AG10803 (cell line): ENCODE data around the gene MYO5B.

Source experiments
- DNase-seq: peaks from one replicate; pipeline ENCODE4 v3.0.0; 2010; ENCODE audit warnings: low read depth
- H3K4me3 ChIP-seq: 2 replicates; pipeline ENCODE4 v1.5.1; 2011; ENCODE audit warnings: mild to moderate bottlenecking, low read length, control low read depth
- TF ChIP-seq, protein P1 (sequence below): conservative IDR thresholded peaks from 2 replicates; pipeline ENCODE4 v1.5.1; 2011; ENCODE audit warnings: mild to moderate bottlenecking, low read length, control low read depth, inconsistent platforms

Gene MYO5B

DNA sequence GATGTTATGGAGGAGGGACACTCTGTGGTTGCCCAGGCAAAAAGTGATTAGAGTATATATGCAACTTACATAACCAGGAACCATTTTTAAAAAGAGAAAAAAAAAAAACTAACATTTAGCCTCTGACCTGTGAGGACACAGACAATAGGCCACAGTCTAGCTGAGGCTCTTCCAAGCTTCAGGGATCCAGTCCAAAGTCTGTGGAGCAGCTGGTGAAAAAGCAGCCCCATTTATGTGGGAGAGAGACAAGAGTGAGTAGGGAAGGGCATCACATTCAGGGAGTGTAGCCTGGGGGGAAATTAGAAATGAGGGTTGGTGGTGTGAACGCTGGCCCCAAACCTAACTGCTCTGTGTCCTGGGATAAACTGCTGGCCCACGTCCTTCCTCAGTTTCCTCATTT lies 122.8 kb downstream of the MYO5B start:
- TF ChIP-seq, protein P1, sequence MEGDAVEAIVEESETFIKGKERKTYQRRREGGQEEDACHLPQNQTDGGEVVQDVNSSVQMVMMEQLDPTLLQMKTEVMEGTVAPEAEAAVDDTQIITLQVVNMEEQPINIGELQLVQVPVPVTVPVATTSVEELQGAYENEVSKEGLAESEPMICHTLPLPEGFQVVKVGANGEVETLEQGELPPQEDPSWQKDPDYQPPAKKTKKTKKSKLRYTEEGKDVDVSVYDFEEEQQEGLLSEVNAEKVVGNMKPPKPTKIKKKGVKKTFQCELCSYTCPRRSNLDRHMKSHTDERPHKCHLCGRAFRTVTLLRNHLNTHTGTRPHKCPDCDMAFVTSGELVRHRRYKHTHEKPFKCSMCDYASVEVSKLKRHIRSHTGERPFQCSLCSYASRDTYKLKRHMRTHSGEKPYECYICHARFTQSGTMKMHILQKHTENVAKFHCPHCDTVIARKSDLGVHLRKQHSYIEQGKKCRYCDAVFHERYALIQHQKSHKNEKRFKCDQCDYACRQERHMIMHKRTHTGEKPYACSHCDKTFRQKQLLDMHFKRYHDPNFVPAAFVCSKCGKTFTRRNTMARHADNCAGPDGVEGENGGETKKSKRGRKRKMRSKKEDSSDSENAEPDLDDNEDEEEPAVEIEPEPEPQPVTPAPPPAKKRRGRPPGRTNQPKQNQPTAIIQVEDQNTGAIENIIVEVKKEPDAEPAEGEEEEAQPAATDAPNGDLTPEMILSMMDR: no peak
- DNase-seq: no peak
- H3K4me3 ChIP-seq: no peak overlapping the region

DNA sequence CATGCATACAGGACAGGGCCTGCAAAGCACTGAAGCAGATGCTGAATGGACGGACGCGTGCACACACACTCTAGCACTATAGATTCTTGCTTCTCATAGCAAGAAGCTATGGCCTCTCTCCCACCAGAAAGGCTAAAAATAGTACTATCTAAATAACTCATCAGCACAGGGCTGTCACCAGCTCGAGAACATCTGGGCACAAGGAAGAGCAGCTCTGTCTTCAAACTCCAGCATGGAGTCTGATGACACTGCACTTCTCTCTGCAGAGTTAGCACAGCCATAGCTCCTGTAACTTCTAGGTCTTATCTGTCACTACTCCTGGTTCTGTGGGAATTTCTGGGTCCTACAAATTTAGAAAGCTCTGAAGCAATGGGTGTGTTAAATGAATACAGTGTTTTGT lies 123.5 kb downstream of the MYO5B start:
- TF ChIP-seq, protein P1: no peak
- no peak overlapping the region for H3K4me3 ChIP-seq
- DNase-seq: no peak

DNA sequence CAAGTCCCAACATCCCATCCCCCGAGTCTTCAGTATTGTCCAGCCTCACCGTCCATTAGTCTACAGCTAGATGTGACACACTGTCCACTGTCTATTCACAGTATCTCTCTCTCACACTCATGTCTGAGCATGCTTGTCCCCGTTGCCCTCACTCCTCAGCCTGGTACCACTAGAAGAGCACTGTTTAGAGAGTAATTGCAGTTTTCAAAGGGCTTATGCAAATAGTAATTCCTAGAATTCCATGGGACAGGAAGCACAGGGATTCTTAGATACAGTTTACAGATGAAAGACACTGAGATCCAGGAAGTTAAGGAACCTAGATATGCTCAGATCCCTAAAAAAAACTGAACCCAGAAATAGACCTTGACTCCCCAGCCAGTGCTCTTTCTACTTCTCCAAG lies 125.5 kb downstream of the MYO5B start:
- no peak overlapping the region for H3K4me3 ChIP-seq
- no peak for DNase-seq
- TF ChIP-seq, protein P1: no peak

DNA sequence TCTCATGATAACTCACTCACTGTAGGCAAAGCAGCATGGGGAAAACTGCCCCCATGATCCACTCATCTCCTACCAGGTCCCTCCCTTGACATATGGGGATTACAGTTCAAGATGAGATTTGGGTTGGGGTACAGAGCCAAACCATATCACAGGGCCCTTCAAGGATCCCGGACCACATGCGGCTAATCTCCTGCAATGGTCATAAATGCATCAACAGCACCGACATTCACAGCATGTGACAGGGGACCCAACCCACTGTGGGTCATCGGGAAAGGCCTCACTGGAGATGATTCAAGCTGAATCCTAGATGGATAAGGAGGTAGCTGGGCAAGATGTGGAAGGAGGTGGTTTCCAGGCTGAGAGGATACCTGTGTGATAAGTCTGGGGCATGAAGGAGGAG lies 129.4 kb downstream of the MYO5B start:
- H3K4me3 ChIP-seq: no peak overlapping the region
- TF ChIP-seq, protein P1: no peak
- no peak for DNase-seq

DNA sequence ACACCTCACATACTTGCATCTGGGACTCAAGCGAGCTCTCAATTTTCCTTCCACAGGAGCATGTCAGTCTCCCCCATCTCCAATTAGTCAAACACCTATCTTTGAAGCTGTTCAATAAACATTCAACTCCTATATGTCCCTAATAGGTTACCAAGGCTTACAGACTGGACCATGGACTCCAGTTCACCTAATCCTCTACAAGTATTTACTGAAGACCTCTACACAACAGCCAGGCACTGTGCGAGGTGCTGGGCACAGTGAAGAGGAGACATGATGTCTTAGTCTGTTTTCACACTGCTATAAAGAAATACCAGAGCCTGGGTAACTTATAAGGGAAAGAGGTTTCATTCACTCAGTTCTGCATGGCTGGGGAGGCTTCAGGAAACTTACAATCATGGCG lies 129.9 kb downstream of the MYO5B start:
- DNase-seq: no peak
- TF ChIP-seq, protein P1: no peak
- H3K4me3 ChIP-seq: no peak overlapping the region

DNA sequence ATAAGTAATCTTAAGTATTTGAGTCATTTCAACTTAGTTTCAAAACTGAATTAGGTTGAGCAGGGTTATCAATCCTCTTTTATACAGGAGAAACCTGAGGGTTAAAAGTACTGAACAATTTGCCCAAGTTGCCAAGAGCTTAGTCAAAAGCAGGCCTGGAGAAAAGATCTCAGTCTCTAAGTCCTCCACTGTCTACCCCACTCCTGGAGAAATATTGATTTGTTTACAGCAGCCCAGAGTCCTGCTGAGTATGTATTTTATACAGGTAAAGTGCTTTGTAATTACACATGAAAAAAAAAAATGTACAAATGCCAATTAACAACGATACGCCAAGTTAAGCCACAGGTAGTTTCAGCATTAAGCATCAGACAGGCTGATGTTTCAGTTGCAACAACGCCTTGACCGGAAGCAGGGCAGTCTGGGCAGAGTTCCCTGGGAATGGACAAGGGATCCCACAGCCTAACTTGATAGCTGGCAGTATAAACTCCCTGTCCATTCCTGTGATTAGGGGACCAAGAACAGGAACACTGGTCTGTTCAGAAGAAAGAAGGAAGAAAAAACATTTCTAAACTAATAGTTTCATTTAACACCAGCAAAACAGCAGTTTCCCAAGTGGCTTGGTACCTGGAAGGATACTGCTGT lies 132.9 kb downstream of the MYO5B start:
- no peak overlapping the region for H3K4me3 ChIP-seq
- no peak for DNase-seq
- TF ChIP-seq, protein P1: no peak

DNA sequence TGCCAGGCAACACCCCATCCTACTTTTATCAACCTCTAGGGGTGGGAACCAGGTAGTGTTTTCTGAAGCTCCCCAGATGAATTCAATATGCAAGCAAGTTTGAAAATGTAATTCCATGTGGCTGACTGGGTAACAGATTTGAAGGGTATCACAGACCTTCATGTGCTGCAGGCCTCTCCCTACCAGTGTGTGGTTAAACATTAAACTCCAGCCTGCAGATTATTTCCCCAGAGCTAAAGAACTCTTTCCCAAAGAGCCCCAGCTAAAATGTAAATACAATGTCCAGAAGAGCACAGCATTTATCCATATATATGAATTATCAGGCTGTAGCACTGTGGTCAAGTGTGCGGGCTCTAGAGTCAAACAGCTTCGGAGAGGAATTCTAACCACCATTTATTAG lies 134.1 kb downstream of the MYO5B start:
- no peak for DNase-seq
- TF ChIP-seq, protein P1: no peak
- H3K4me3 ChIP-seq: no peak overlapping the region
